DOHH2 (cell line): ENCODE data around the gene SYTL2.

Experiments
- EZH2phosphoT487 ChIP-seq: fragments of 200-600 bp; sonication (generic); IDR thresholded peaks from 2 replicates; pipeline ENCODE4 v1.6.1; 2017; ENCODE audit warnings: borderline replicate concordance, mild to moderate bottlenecking, antibody characterized with exemption, low read length, moderate library complexity, mixed read lengths
- TF ChIP-seq, protein P1 (sequence below): fragments of 200-600 bp; sonication (generic); IDR thresholded peaks from one replicate; pipeline ENCODE4 v1.5.1; 2014; ENCODE audit warnings: antibody characterized with exemption, mild to moderate bottlenecking, low read depth, low read length; ENCODE audit not compliant: poor library complexity, severe bottlenecking

GRCh38 chr11:85801527-85801926, 9.4 kb downstream of the SYTL2 start:
- TF ChIP-seq, protein P1, sequence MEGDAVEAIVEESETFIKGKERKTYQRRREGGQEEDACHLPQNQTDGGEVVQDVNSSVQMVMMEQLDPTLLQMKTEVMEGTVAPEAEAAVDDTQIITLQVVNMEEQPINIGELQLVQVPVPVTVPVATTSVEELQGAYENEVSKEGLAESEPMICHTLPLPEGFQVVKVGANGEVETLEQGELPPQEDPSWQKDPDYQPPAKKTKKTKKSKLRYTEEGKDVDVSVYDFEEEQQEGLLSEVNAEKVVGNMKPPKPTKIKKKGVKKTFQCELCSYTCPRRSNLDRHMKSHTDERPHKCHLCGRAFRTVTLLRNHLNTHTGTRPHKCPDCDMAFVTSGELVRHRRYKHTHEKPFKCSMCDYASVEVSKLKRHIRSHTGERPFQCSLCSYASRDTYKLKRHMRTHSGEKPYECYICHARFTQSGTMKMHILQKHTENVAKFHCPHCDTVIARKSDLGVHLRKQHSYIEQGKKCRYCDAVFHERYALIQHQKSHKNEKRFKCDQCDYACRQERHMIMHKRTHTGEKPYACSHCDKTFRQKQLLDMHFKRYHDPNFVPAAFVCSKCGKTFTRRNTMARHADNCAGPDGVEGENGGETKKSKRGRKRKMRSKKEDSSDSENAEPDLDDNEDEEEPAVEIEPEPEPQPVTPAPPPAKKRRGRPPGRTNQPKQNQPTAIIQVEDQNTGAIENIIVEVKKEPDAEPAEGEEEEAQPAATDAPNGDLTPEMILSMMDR = no peak
- no peak for TF ChIP-seq EZH2phosphoT487
